ENCODE measurements around the gene KCNT2.

GRCh38 chr1:196319301-196319700 is 288.9 kb downstream of the KCNT2 start:
- no peak for TF ChIP-seq CTCF (IDR thresholded peaks at IDR 0.05)
- TF ChIP-seq EZH2 (IDR thresholded peaks at IDR 0.05) = no peak

All from neural progenitor cell (in vitro differentiated cells).